ENCODE results near the gene CR1. TPM values are rescaled to one million over a fixed set of nuclear protein-coding genes. Genes with fewer than 3 reads are reported as not detected.
"Not testable (repeated sequence)": the region's sequence is repeated elsewhere in the genome, so short reads cannot be mapped to it uniquely, and the experiment has no call there.

The CR1 gene
- total RNA-seq, 6 experiments from 2014 or later: not detected

GRCh38 chr1:207654320-207654719 is 158.4 kb downstream of the CR1 start:
- TF ChIP-seq CTCF (IDR thresholded peaks at IDR 0.05): peak; percentile 76
- Mint-ChIP-seq H3K4me3 (no peak overlapping the region), H3K27me3 (ENCODE audit: insufficient read depth) (peaks cover 7% of the 10 kb centered on the region), H3K9me3 (no peaks in the 10 kb centered on the region), H3K4me1 (ENCODE audit: low read depth) (no peaks in the 10 kb centered on the region), H3K36me3 (ENCODE audit: low read depth) (no peaks in the 10 kb centered on the region), H3K27ac (no peak overlapping the region)
- DNase-seq: no peak

GRCh38 chr1:207658408-207658807 is 162.5 kb downstream of the CR1 start:
- H3K27me3 Mint-ChIP-seq (ENCODE audit: insufficient read depth): peaks cover 11% of the 10 kb centered on the region
- DNase-seq: no peak
- H3K27ac Mint-ChIP-seq: no peak overlapping the region
- H3K36me3 Mint-ChIP-seq (ENCODE audit: low read depth): no peaks in the 10 kb centered on the region
- no peak for TF ChIP-seq CTCF (IDR thresholded peaks at IDR 0.05)
- H3K9me3 Mint-ChIP-seq: no peaks in the 10 kb centered on the region
- H3K4me3 Mint-ChIP-seq: no peak overlapping the region
- H3K4me1 Mint-ChIP-seq (ENCODE audit: low read depth): no peaks in the 10 kb centered on the region

- Mint-ChIP-seq H3K27ac (no peak overlapping the region), H3K36me3 (ENCODE audit: low read depth) (no peaks in the 10 kb centered on the region), H3K9me3 (no peaks in the 10 kb centered on the region), H3K4me1 (ENCODE audit: low read depth) (no peaks in the 10 kb centered on the region), H3K4me3 (no peak overlapping the region), H3K27me3 (ENCODE audit: insufficient read depth) (peaks cover 14% of the 10 kb centered on the region)
- no peak for TF ChIP-seq CTCF (IDR thresholded peaks at IDR 0.05)
- DNase-seq: no peak
Measured at GRCh38 chr1:207658904-207659485, 163.0 kb downstream of the CR1 start.

GRCh38 chr1:207659545-207660153 is 163.7 kb downstream of the CR1 start:
- Mint-ChIP-seq H3K36me3 (ENCODE audit: low read depth) (no peaks in the 10 kb centered on the region), H3K4me3 (no peak overlapping the region), H3K4me1 (ENCODE audit: low read depth) (no peaks in the 10 kb centered on the region), H3K9me3 (no peaks in the 10 kb centered on the region), H3K27me3 (ENCODE audit: insufficient read depth) (peaks cover 14% of the 10 kb centered on the region), H3K27ac (no peak overlapping the region)
- TF ChIP-seq CTCF (IDR thresholded peaks at IDR 0.05): no peak
- no peak for DNase-seq

GRCh38 chr1:207661420-207661819 is 165.5 kb downstream of the CR1 start:
- not testable (repeated sequence) for H3K4me3 Mint-ChIP-seq; H3K27ac Mint-ChIP-seq; H3K9me3 Mint-ChIP-seq; DNase-seq; H3K36me3 Mint-ChIP-seq (ENCODE audit: low read depth); H3K4me1 Mint-ChIP-seq (ENCODE audit: low read depth)
- peaks cover 14% of the 10 kb centered on the region for H3K27me3 Mint-ChIP-seq (ENCODE audit: insufficient read depth)

- no peak overlapping the region for H3K4me3 Mint-ChIP-seq
- no peak for TF ChIP-seq CTCF (IDR thresholded peaks at IDR 0.05)
- no peaks in the 10 kb centered on the region for H3K9me3 Mint-ChIP-seq
- no peak for DNase-seq
- H3K36me3 Mint-ChIP-seq (ENCODE audit: low read depth): no peaks in the 10 kb centered on the region
- no peaks in the 10 kb centered on the region for H3K4me1 Mint-ChIP-seq (ENCODE audit: low read depth)
- H3K27ac Mint-ChIP-seq: no peak overlapping the region
- peaks cover 27% of the 10 kb centered on the region for H3K27me3 Mint-ChIP-seq (ENCODE audit: insufficient read depth)
Measured at GRCh38 chr1:207666342-207666741, 170.4 kb downstream of the CR1 start.
